Mucosa of descending colon (tissue), 3 donors: ENCODE data around the gene LMBRD2. TPM values are rescaled to one million over a fixed set of nuclear protein-coding genes. Genes with fewer than 3 reads are reported as not detected.

Experiments
- ATAC-seq: fragments of 200-7000 bp; cut with Tn5 transposase; one replicate; pipeline ENCODE4 v1.9.1; 2020; ENCODE audit warnings: mild to moderate bottlenecking, moderate library complexity
- DNase-seq, 3 donors: peaks; one replicate each; pipeline ENCODE4 v3.0.0-alpha.2; 2020
- H3K36me3 ChIP-seq: fragments of 200-600 bp; one replicate; pipeline ENCODE4 v1.8.0; 2021; ENCODE audit warnings: low read depth, mild to moderate bottlenecking
- H3K4me1 ChIP-seq: fragments of 200-600 bp; one replicate; pipeline ENCODE4 v1.8.0; 2021; ENCODE audit warnings: low read depth, mild to moderate bottlenecking
- H3K4me3 ChIP-seq: fragments of 200-600 bp; one replicate; pipeline ENCODE4 v1.8.0; 2021; ENCODE audit warnings: mild to moderate bottlenecking
- H3K9me3 ChIP-seq: fragments of 200-600 bp; one replicate; pipeline ENCODE4 v1.8.0; 2021; ENCODE audit warnings: mild to moderate bottlenecking
- CTCF ChIP-seq: fragments of 200-600 bp; IDR thresholded peaks from one replicate; pipeline ENCODE4 v1.8.0; 2022; ENCODE audit warnings: antibody characterized with exemption, mild to moderate bottlenecking
- intact Hi-C, 2 donors: fragments of 100-400 bp; cut with DNase I in 1 of 2; cut with micrococcal nuclease in 1 of 2; formaldehyde crosslinking; loops; one replicate each; pipeline versions ENCODE4 v1.11.0 to v1.11.1; 2022; cut with DNase I, micrococcal nuclease
- total RNA-seq, 3 donors: library from RNA; stranded (reverse); fragmentation: NEBNext Ultra II Directional in 2 of 3; extraction: Animal tissue kit (Norgen Biotek cat#: 25700) in 2 of 3; gene quantifications; one replicate each; pipeline versions ENCODE4 v1.2.1 to v1.2.4, GENCODE V29; 2021 to 2023
- donor health status: DM: no; HTN: no; CAD: no; lungs with moderate emphysema.
- donor health status: DM: no; HTN: no; CAD: no.
- donor health status: DM: no; HTN: yes; CAD: no.

Gene LMBRD2
- total RNA-seq, 3 donors from 2014 or later = 14.8 to 18.0 (median 16.7) TPM

GRCh38 chr5:36068751-36069281, 82.9 kb downstream of the LMBRD2 start:
- H3K4me3 ChIP-seq = no peak overlapping the region
- DNase-seq = no peak
- H3K9me3 ChIP-seq = no peaks in the 10 kb centered on the region
- intact Hi-C loops = no loop called here
- no peaks in the 10 kb centered on the region for H3K4me1 ChIP-seq
- no peaks in the 10 kb centered on the region for H3K36me3 ChIP-seq
- no peak for ATAC-seq
- TF ChIP-seq CTCF = no peak

- TF ChIP-seq CTCF = no peak
- H3K4me1 ChIP-seq = no peaks in the 10 kb centered on the region
- ATAC-seq (no peak), DNase-seq (no peak)
- no peaks in the 10 kb centered on the region for H3K9me3 ChIP-seq
- no peaks in the 10 kb centered on the region for H3K36me3 ChIP-seq
- intact Hi-C loops = no loop called here
- no peak within 1 kb of the TSS for H3K4me3 ChIP-seq
These were observed 85.0 kb downstream of the LMBRD2 start, which contains the start of gene UGT3A2 for GRCh38 chr5:36066540-36067210. UGT3A2 (minus strand) TSS chr5:36066882; CDS start chr5:36066789, 93 bp downstream.

GRCh38 chr5:36066001-36066539, 85.6 kb downstream of the LMBRD2 start:
- H3K4me3 ChIP-seq = no peak overlapping the region
- intact Hi-C loops = no loop called here
- no peak for TF ChIP-seq CTCF

GRCh38 chr5:36060420-36060887, 91.2 kb downstream of the LMBRD2 start:
- no peaks in the 10 kb centered on the region for H3K36me3 ChIP-seq
- intact Hi-C loops = no loop called here
- H3K9me3 ChIP-seq = no peaks in the 10 kb centered on the region
- H3K4me1 ChIP-seq = no peaks in the 10 kb centered on the region
- TF ChIP-seq CTCF = no peak
- ATAC-seq (no peak), DNase-seq (no peak)
- H3K4me3 ChIP-seq = no peak overlapping the region

More at GRCh38 chr5:36066001-36066539, 85.6 kb downstream of the LMBRD2 start:
- Histone ChIP-seq H3K4me1 (no peaks in the 10 kb centered on the region), H3K36me3 (no peaks in the 10 kb centered on the region), H3K9me3 (no peaks in the 10 kb centered on the region)
- ATAC-seq (no peak), DNase-seq (no peak)

- intact Hi-C loops = no loop called here
These were observed 91.9 kb downstream of the LMBRD2 start for GRCh38 chr5:36059571-36060419.

More at GRCh38 chr5:36059571-36060419, 91.9 kb downstream of the LMBRD2 start:
- no peaks in the 10 kb centered on the region for H3K4me1 ChIP-seq
- H3K9me3 ChIP-seq = no peaks in the 10 kb centered on the region
- no peaks in the 10 kb centered on the region for H3K36me3 ChIP-seq
- no peak overlapping the region for H3K4me3 ChIP-seq
- ATAC-seq (no peak), DNase-seq (no peak)
- TF ChIP-seq CTCF = no peak
